Fibroblast of villous mesenchyme (primary cell): ENCODE results near the gene MKX. TPM values are rescaled to one million over a fixed set of nuclear protein-coding genes. Genes with fewer than 3 reads are reported as not detected.

Experiments
- DNase-seq: peaks from one replicate; pipeline ENCODE4 v3.0.0-alpha.2; 2010; ENCODE audit warnings: low read depth
- H3K4me3 ChIP-seq: 2 replicates; pipeline ENCODE4 v1.5.1; 2011; ENCODE audit warnings: low read depth, mild to moderate bottlenecking, low read length
- total RNA-seq: library from RNA; depleted of rRNA; stranded (reverse); fragments of >200 nt; gene quantifications from 2 replicates; pipeline ENCODE4 v1.2.3, GENCODE V29; 2012
- TF ChIP-seq, protein P1 (sequence below): IDR thresholded peaks from 2 replicates; pipeline ENCODE4 v1.5.1; 2012; ENCODE audit warnings: low read depth, mild to moderate bottlenecking, low read length; ENCODE audit not compliant: insufficient read depth

MKX gene
- total RNA-seq, 1 donor, result 6.9 TPM

GRCh38 chr10:27714349-27714748, 31.3 kb downstream of the MKX start:
- H3K4me3 ChIP-seq, result no peak overlapping the region
- DNase-seq, result no peak
- TF ChIP-seq, protein P1, sequence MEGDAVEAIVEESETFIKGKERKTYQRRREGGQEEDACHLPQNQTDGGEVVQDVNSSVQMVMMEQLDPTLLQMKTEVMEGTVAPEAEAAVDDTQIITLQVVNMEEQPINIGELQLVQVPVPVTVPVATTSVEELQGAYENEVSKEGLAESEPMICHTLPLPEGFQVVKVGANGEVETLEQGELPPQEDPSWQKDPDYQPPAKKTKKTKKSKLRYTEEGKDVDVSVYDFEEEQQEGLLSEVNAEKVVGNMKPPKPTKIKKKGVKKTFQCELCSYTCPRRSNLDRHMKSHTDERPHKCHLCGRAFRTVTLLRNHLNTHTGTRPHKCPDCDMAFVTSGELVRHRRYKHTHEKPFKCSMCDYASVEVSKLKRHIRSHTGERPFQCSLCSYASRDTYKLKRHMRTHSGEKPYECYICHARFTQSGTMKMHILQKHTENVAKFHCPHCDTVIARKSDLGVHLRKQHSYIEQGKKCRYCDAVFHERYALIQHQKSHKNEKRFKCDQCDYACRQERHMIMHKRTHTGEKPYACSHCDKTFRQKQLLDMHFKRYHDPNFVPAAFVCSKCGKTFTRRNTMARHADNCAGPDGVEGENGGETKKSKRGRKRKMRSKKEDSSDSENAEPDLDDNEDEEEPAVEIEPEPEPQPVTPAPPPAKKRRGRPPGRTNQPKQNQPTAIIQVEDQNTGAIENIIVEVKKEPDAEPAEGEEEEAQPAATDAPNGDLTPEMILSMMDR, result no peak

- TF ChIP-seq, protein P1, result no peak
- no peak for DNase-seq
- no peak overlapping the region for H3K4me3 ChIP-seq
Measured at GRCh38 chr10:27713941-27714340, 31.7 kb downstream of the MKX start.

DNA sequence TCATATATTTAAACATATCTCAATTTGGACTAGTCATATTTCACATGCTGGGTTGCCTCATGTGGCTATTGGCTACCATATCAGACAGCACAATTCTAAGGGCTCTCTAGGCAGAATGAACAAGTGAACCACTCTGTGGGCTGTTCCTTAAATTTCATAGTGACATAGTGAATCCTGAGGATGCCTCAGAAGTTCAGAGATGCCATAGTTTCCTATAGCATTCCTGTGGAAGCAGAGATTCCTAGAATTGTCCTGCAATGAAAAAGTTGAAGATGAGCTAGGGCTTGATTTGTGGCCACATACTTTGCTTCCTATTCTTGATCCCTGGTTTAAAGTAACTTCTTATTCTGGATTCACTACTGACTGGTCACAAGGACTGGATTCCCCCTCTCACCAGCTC, 35.6 kb downstream of the MKX start:
- DNase-seq, result no peak
- TF ChIP-seq, protein P1, result no peak
- no peak overlapping the region for H3K4me3 ChIP-seq

GRCh38 chr10:27709304-27709703, 36.3 kb downstream of the MKX start:
- TF ChIP-seq, protein P1, result no peak
- H3K4me3 ChIP-seq, result no peak overlapping the region
- no peak for DNase-seq

DNA sequence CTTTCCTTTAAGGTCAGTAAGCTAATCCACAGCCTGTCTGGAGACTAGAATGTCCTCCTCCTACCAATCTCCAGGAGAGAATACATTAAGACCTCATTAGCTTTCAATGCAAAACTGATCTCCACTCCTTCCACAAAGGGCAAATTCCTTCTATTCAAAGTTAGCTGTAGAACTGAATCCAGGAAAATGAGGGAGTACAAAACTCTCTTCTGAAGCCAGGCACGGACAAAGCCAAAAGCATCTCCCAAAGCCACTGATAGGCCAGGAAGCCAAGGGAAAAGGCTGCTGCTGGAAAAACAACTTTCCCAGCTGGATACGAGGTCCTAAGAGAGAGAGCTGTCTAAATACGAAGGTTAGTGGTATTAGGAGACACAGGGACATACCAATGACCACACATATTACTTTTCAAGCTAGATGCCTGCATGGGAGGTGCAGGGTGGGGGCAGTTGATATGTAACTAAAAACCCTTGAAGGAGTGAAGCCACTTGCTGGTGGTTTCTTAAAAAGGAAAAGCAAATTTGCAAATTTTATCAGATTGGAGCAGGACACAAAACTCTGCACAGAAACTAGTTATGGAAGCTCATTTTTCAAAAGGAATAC, 43.6 kb downstream of the MKX start:
- TF ChIP-seq, protein P1, result no peak
- H3K4me3 ChIP-seq, result no peak overlapping the region

GRCh38 chr10:27699776-27700175, 45.8 kb downstream of the MKX start:
- DNase-seq, result no peak
- H3K4me3 ChIP-seq, result no peak overlapping the region
- TF ChIP-seq, protein P1, result no peak

More for the DNA sequence above, 43.6 kb downstream of the MKX start:
- no peak for DNase-seq

- no peak overlapping the region for H3K4me3 ChIP-seq
- no peak for DNase-seq
- TF ChIP-seq, protein P1, result no peak
Measured at GRCh38 chr10:27698961-27699360, 46.7 kb downstream of the MKX start.
